Measurements from ENCODE around the gene SLC2A5. TPM values are rescaled to one million over a fixed set of nuclear protein-coding genes. Genes with fewer than 3 reads are reported as not detected.

Gene SLC2A5
- total RNA-seq, 1 experiment from 2014 or later = not detected

GRCh38 chr1:9016455-9016854 is 53.0 kb downstream of the SLC2A5 start:
- TF ChIP-seq EZH2 (IDR thresholded peaks at IDR 0.05; ENCODE audit: low read length, unreplicated experiment) = no peak
- no peak for TF ChIP-seq CTCF (conservative IDR thresholded peaks at IDR 0.05; ENCODE audit: low read depth, low read length)
- TF ChIP-seq EZH2phosphoT487 (IDR thresholded peaks at IDR 0.05; ENCODE audit: borderline replicate concordance, low read length) = no peak
- H3K36me3 ChIP-seq (ENCODE audit: low read depth, low read length) = no peaks in the 10 kb centered on the region
- ChIA-PET CTCF (no interaction called here), POLR2A (ENCODE audit: unreplicated experiment) (no interaction called here)
- no peaks in the 10 kb centered on the region for H4K20me1 ChIP-seq (ENCODE audit: low read length)
- no peaks in the 10 kb centered on the region for H3K9me2 ChIP-seq (replicated peaks; ENCODE audit: low read length)
- no peak for DNase-seq
- H3F3A ChIP-seq (ENCODE audit: low read length, unreplicated experiment) = no peaks in the 10 kb centered on the region
- intact Hi-C loops (cut with micrococcal nuclease) = no loop called here
- no peak overlapping the region for H3K4me3 ChIP-seq (ENCODE audit: low read length)
- H2AFZ ChIP-seq (ENCODE audit: low read length) = no peak overlapping the region
- ATAC-seq = no peak
- H3K4me1 ChIP-seq (ENCODE audit: insufficient read depth, low read length) = no peaks in the 10 kb centered on the region
- H3K79me2 ChIP-seq (ENCODE audit: low read length) = no peaks in the 10 kb centered on the region
- H3K27me3 ChIP-seq (ENCODE audit: low read length) = no peaks in the 10 kb centered on the region
- H3K9ac ChIP-seq (ENCODE audit: low read length) = no peak overlapping the region
- BruUV-seq (replicated peaks) = no TSS peak
- no peaks in the 10 kb centered on the region for H3K9me3 ChIP-seq (ENCODE audit: low read length)
- H3K27ac ChIP-seq (ENCODE audit: low read length) = no peak overlapping the region
- H3K4me2 ChIP-seq (ENCODE audit: low read length) = no peak overlapping the region

GRCh38 chr1:9014475-9015375 is 54.7 kb downstream of the SLC2A5 start:
- no peaks in the 10 kb centered on the region for H3K9me2 ChIP-seq (replicated peaks; ENCODE audit: low read length)
- no peaks in the 10 kb centered on the region for H3F3A ChIP-seq (ENCODE audit: low read length, unreplicated experiment)
- no peaks in the 10 kb centered on the region for H3K27me3 ChIP-seq (ENCODE audit: low read length)
- no peak overlapping the region for H3K4me2 ChIP-seq (ENCODE audit: low read length)
- DNase-seq = no peak
- H2AFZ ChIP-seq (ENCODE audit: low read length) = no peak overlapping the region
- no TSS peak for BruUV-seq (replicated peaks)
- no peaks in the 10 kb centered on the region for H3K36me3 ChIP-seq (ENCODE audit: low read depth, low read length)
- no peak overlapping the region for H3K4me3 ChIP-seq (ENCODE audit: low read length)
- intact Hi-C loops (cut with micrococcal nuclease) = no loop called here
- no peaks in the 10 kb centered on the region for H4K20me1 ChIP-seq (ENCODE audit: low read length)
- ChIA-PET CTCF (no interaction called here), POLR2A (ENCODE audit: unreplicated experiment) (no interaction called here)
- no peaks in the 10 kb centered on the region for H3K4me1 ChIP-seq (ENCODE audit: insufficient read depth, low read length)
- no peaks in the 10 kb centered on the region for H3K9me3 ChIP-seq (ENCODE audit: low read length)
- H3K27ac ChIP-seq (ENCODE audit: low read length) = no peak overlapping the region
- no peak for ATAC-seq
- H3K79me2 ChIP-seq (ENCODE audit: low read length) = no peaks in the 10 kb centered on the region
- no peak overlapping the region for H3K9ac ChIP-seq (ENCODE audit: low read length)
- TF ChIP-seq EZH2 (IDR thresholded peaks at IDR 0.05; ENCODE audit: low read length, unreplicated experiment) (no peak), CTCF (conservative IDR thresholded peaks at IDR 0.05; ENCODE audit: low read depth, low read length) (no peak), EZH2phosphoT487 (IDR thresholded peaks at IDR 0.05; ENCODE audit: borderline replicate concordance, low read length) (no peak)

GRCh38 chr1:9013819-9014218 is 55.6 kb downstream of the SLC2A5 start:
- BruUV-seq (replicated peaks) = no TSS peak
- Histone ChIP-seq H3K36me3 (ENCODE audit: low read depth, low read length) (no peaks in the 10 kb centered on the region), H2AFZ (ENCODE audit: low read length) (no peak overlapping the region), H3K27ac (ENCODE audit: low read length) (no peak overlapping the region), H3K79me2 (ENCODE audit: low read length) (no peaks in the 10 kb centered on the region), H3K4me3 (ENCODE audit: low read length) (no peak overlapping the region), H4K20me1 (ENCODE audit: low read length) (no peaks in the 10 kb centered on the region), H3K4me2 (ENCODE audit: low read length) (no peak overlapping the region), H3K4me1 (ENCODE audit: insufficient read depth, low read length) (no peaks in the 10 kb centered on the region), H3K9ac (ENCODE audit: low read length) (no peak overlapping the region), H3F3A (ENCODE audit: low read length, unreplicated experiment) (no peaks in the 10 kb centered on the region), H3K27me3 (ENCODE audit: low read length) (no peaks in the 10 kb centered on the region), H3K9me2 (replicated peaks; ENCODE audit: low read length) (no peaks in the 10 kb centered on the region), H3K9me3 (ENCODE audit: low read length) (no peaks in the 10 kb centered on the region)
- CTCF ChIA-PET = no interaction called here
- ATAC-seq (no peak), DNase-seq (no peak)
- intact Hi-C loops (cut with micrococcal nuclease) = no loop called here
- POLR2A ChIA-PET (ENCODE audit: unreplicated experiment) = no interaction called here
- no peak for TF ChIP-seq EZH2 (IDR thresholded peaks at IDR 0.05; ENCODE audit: low read length, unreplicated experiment)

All from PC-3 (cell line).